ENCODE measurements around the gene MEF2D.

GRCh38 chr1:156433032-156433431 is 67.5 kb downstream of the MEF2D start:
- no peak for TF ChIP-seq CTCF (optimal IDR thresholded peaks at IDR 0.05 in 1 of 3, IDR thresholded peaks at IDR 0.05 in 1 of 3, conservative IDR thresholded peaks at IDR 0.05 in 1 of 3; ENCODE audit: extremely low read depth in 1 of 3, insufficient read depth in 2 of 3, low read length in 3 of 3)
- TF ChIP-seq EZH2 (IDR thresholded peaks at IDR 0.05; ENCODE audit: low read length) = peak; percentile 17

All from keratinocyte (primary cell).